Heart left ventricle (tissue), 16 donors: ENCODE measurements around the gene PIGN. TPM values are rescaled to one million over a fixed set of nuclear protein-coding genes. Genes with fewer than 3 reads are reported as not detected.
"Not testable (repeated sequence)": the region's sequence is repeated elsewhere in the genome, so short reads cannot be mapped to it uniquely, and the experiment has no call there.

Source experiments
- ATAC-seq, 4 donors: fragments of 200-7000 bp; cut with Tn5 transposase; one replicate each; pipeline ENCODE4 v1.9.1; 2020 to 2022; ENCODE audit warnings: moderate library complexity in 4 of 4, mild to moderate bottlenecking in 3 of 4, moderate number of reproducible peaks in 1 of 4
- DNase-seq, 5 donors: peaks; one replicate each; pipeline ENCODE4 v3.0.0-alpha.2; 2020
- H3K27ac ChIP-seq, 12 donors: fragments of 200-600 bp; sonication (generic) in 4 of 12; one replicate each; pipeline versions ENCODE4 v1.5.0 to v1.8.0; 2016 to 2022; ENCODE audit warnings: mild to moderate bottlenecking in 2 of 12
- H3K27me3 ChIP-seq, 9 donors: fragments of 200-600 bp; sonication (generic) in 2 of 9; one replicate each; pipeline versions ENCODE4 v1.5.1 to v1.8.0; 2016 to 2022; ENCODE audit warnings: mild to moderate bottlenecking in 3 of 9
- H3K36me3 ChIP-seq, 9 donors: fragments of 200-600 bp; sonication (generic) in 2 of 9; one replicate each; pipeline versions ENCODE4 v1.5.0 to v1.8.0; 2018 to 2022; ENCODE audit warnings: mild to moderate bottlenecking in 2 of 9
- H3K4me1 ChIP-seq, 12 donors: fragments of 200-600 bp; sonication (generic) in 4 of 12; one replicate each; pipeline versions ENCODE4 v1.5.0 to v1.8.0; 2016 to 2022; ENCODE audit warnings: mild to moderate bottlenecking in 3 of 12
- H3K4me3 ChIP-seq, 12 donors: fragments of 200-600 bp; sonication (generic) in 4 of 12; one replicate each; pipeline versions ENCODE4 v1.5.0 to v1.8.0; 2017 to 2022; ENCODE audit warnings: mild to moderate bottlenecking in 9 of 12, moderate library complexity in 4 of 12
- H3K9me3 ChIP-seq, 12 donors: fragments of 200-600 bp; sonication (generic) in 4 of 12; one replicate each; pipeline versions ENCODE4 v1.5.0 to v1.8.0; 2016 to 2022; ENCODE audit warnings: mild to moderate bottlenecking in 1 of 12
- POLR2A ChIP-seq, 2 donors: fragments of 450-650 bp; IDR thresholded peaks; one replicate each; pipeline ENCODE4 v1.6.1; 2017; ENCODE audit warnings: antibody characterized with exemption in 2 of 2, mild to moderate bottlenecking in 2 of 2, moderate library complexity in 2 of 2
- WGBS, 4 donors: extraction: QIAGEN DNeasy Blood & Tissue Kit in 2 of 4; methylation state at CpG; one replicate each; pipeline versions ENCODE4 v1.1.5 to v1.1.7; 2013 to 2018; 5-methylcytosine and 5-hydroxymethylcytosine counted together
- intact Hi-C, 10 donors: fragments of 100-400 bp; cut with DNase I; formaldehyde crosslinking; loops; one replicate each; pipeline versions ENCODE4 v1.11.1 to v1.14.2; 2022
- polyA plus RNA-seq, 2 donors: library from polyadenylated mRNA; stranded (reverse); fragments of 200-250 nt; gene quantifications; one replicate each; pipeline ENCODE4 v1.2.3, GENCODE V29; 2013
- total RNA-seq, 9 donors: library from RNA; depleted of rRNA in 2 of 9; stranded (reverse); fragments of >200 nt in 2 of 9; fragmentation: NEBNext Ultra II Directional in 3 of 9; extraction: Animal tissue kit (Norgen Biotek cat#: 25700) in 3 of 9; gene quantifications; one replicate each; pipeline versions ENCODE4 v1.1.0 to v1.2.4, GENCODE V29; 2016 to 2023
- TF ChIP-seq, protein P1 (sequence below), 12 donors: fragments of 200-600 bp; sonication (generic) in 4 of 12; IDR thresholded peaks; one replicate each; pipeline versions ENCODE4 v1.5.0 to v1.8.0; 2018 to 2022; ENCODE audit warnings: antibody characterized with exemption in 12 of 12, mild to moderate bottlenecking in 5 of 12
- donor health status: ischemic (EF 13 %, LVEDD 7.1; RV severe dilation, severe dysfunction).
- donor health status: healthy with polysubstance abuse.
- donor health status: DM: no; HTN: yes; CAD: no.
- donor health status: DM: no; HTN: no; CAD: no.
- donor health status: ischemic (EF 25% LVEDD 6.9; RV normal size, moderate dysfunction).
- donor health status: ischemic (EF 25% LVEDD 5.7; RV mildly dilated, moderate dysfunction).
- donor health status: healthy.
- donor health status: DM: yes; HTN: yes; CAD: no.
- donor health status: ischemic (EF 35%, LVEDD 5.7; RV mildly dilated, moderate dysfunction).
- donor health status: nonischemic (EF 11% LVEDD 7.7; RV severe dilation, severe dysfunction).
- donor health status: DM: yes; HTN: yes; CAD: no.
- donor health status: PGD.
- donor health status: ischemic (EF 29% LVEDD 5.4; RV normal size, mild dysfunction).
- donor health status: nonischemic (EF 23%, LVEDD 6.1; RV moderate dilation, normal function).

Gene PIGN
- total and polyA plus RNA-seq, 11 donors, result 4.3 to 29.6 (median 20.7) TPM

- DNase-seq (no peak), ATAC-seq (no peak)
- H3K27ac ChIP-seq, result no peak overlapping the region
- peaks cover 0 to 3% (median 0%) of the 10 kb centered on the region in 9 donors for H3K36me3 ChIP-seq
- TF ChIP-seq POLR2A (IDR thresholded peaks at IDR 0.05), result no peak
- TF ChIP-seq, protein P1, sequence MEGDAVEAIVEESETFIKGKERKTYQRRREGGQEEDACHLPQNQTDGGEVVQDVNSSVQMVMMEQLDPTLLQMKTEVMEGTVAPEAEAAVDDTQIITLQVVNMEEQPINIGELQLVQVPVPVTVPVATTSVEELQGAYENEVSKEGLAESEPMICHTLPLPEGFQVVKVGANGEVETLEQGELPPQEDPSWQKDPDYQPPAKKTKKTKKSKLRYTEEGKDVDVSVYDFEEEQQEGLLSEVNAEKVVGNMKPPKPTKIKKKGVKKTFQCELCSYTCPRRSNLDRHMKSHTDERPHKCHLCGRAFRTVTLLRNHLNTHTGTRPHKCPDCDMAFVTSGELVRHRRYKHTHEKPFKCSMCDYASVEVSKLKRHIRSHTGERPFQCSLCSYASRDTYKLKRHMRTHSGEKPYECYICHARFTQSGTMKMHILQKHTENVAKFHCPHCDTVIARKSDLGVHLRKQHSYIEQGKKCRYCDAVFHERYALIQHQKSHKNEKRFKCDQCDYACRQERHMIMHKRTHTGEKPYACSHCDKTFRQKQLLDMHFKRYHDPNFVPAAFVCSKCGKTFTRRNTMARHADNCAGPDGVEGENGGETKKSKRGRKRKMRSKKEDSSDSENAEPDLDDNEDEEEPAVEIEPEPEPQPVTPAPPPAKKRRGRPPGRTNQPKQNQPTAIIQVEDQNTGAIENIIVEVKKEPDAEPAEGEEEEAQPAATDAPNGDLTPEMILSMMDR (IDR thresholded peaks at IDR 0.05), result no peak
- no peak overlapping the region for H3K4me3 ChIP-seq
- intact Hi-C loops, result no loop called here
- H3K9me3 ChIP-seq, result no peaks in the 10 kb centered on the region
- no peaks in the 10 kb centered on the region for H3K27me3 ChIP-seq
- 88 to 94% (median 89%) methylated on average over 3 of the region's 3 CpGs for WGBS, 4 donors
- H3K4me1 ChIP-seq, result peaks cover 0 to 12% (median 0%) of the 10 kb centered on the region in 12 donors
Measured at GRCh38 chr18:62175521-62175920, 11.3 kb downstream of the PIGN start.

DNA sequence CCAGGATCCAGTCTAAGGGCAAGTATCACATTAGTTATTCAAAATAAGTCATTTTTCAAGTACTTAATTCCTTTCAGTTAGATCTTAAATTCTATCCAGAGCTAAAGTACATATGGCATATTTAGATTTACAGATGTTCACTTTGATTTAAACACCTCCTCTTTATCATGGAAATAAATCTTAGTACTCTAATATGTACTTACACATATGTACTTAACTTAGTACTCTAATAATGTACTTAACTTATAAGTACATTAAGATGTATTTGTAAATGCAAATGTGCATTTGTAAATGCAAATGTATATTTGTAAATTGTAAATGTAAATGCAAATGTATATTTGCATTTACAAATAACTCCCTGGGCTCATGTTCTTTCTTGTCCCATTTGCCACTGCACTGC lies 14.6 kb downstream of the PIGN start:
- Histone ChIP-seq H3K36me3 (no peaks in the 10 kb centered on the region), H3K27ac (no peak overlapping the region), H3K4me3 (no peak overlapping the region), H3K4me1 (peaks cover 0 to 6% (median 0%) of the 10 kb centered on the region in 12 donors), H3K27me3 (no peaks in the 10 kb centered on the region), H3K9me3 (no peaks in the 10 kb centered on the region)
- TF ChIP-seq POLR2A (IDR thresholded peaks at IDR 0.05), result no peak
- TF ChIP-seq, protein P1 (IDR thresholded peaks at IDR 0.05), result no peak
- intact Hi-C loops, result no loop called here
- no peak for ATAC-seq
- no peak for DNase-seq

DNA sequence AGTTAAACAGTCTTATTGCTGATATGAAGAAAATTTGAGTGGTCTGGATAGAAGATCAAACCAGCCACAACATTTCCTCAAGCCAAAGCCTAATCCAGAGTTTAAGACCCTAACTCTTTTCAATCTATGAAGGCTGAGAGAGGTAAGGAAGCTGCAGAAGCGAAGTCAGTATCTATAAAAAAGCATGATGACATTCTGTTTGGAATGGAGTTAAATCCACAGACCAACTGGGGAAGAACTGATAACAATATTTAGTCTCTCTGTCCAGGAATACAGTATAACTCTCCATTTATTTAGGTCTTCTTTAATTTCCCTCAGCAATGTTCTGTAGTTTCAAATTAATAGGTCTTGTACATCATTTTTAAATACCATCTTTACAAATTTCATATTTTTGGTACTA lies 16.0 kb downstream of the PIGN start:
- H3K4me1 ChIP-seq, result peaks cover 0 to 6% (median 0%) of the 10 kb centered on the region in 12 donors
- DNase-seq, result no peak
- WGBS, 4 donors, result 39 to 81% (median 65%) methylated on average over 1 of the region's 1 CpG
- H3K27me3 ChIP-seq, result no peaks in the 10 kb centered on the region
- H3K9me3 ChIP-seq, result peaks cover 0 to 4% (median 0%) of the 10 kb centered on the region in 12 donors
- H3K4me3 ChIP-seq, result no peak overlapping the region
- H3K27ac ChIP-seq, result no peak overlapping the region
- no peaks in the 10 kb centered on the region for H3K36me3 ChIP-seq
- intact Hi-C loops, result no loop called here
- no peak for ATAC-seq
- TF ChIP-seq, protein P1 (IDR thresholded peaks at IDR 0.05), result no peak
- no peak for TF ChIP-seq POLR2A (IDR thresholded peaks at IDR 0.05)

DNA sequence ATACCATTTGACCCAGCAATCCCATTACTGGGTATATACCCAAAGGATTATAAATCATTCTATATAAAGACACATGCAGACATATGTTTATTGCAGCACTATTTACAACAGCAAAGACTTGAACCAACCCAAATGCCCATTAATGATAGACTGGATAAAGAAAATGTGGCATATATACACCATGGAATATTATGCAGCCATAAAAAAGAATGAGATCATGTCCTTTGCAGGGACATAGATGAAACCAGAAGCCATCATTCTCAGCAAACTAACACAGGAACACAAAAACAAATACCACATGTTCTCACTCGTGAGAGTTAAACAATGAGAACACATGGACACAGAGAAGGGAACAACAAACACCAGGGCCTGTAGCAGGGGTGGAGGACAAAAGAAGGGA lies 20.3 kb downstream of the PIGN start:
- H3K27ac ChIP-seq, H3K4me1 ChIP-seq, H3K27me3 ChIP-seq, H3K36me3 ChIP-seq, H3K9me3 ChIP-seq, intact Hi-C loops, H3K4me3 ChIP-seq, ATAC-seq, DNase-seq: not testable (repeated sequence)
- 84 to 97% (median 94%) methylated on average over 1 of the region's 1 CpG for WGBS, 4 donors

GRCh38 chr18:62165583-62165982 lies 21.3 kb downstream of the PIGN start:
- peaks cover 0 to 8% (median 5%) of the 10 kb centered on the region in 9 donors for H3K36me3 ChIP-seq
- H3K4me3 ChIP-seq, result no peak overlapping the region
- H3K4me1 ChIP-seq, result peaks cover 0 to 3% (median 0%) of the 10 kb centered on the region in 12 donors
- no peak overlapping the region for H3K27ac ChIP-seq
- no peak for ATAC-seq
- 93 to 98% (median 96%) methylated on average over 3 of the region's 3 CpGs for WGBS, 4 donors
- peaks cover 0 to 4% (median 0%) of the 10 kb centered on the region in 12 donors for H3K9me3 ChIP-seq
- H3K27me3 ChIP-seq, result no peaks in the 10 kb centered on the region
- no peak for TF ChIP-seq POLR2A (IDR thresholded peaks at IDR 0.05)
- TF ChIP-seq, protein P1 (IDR thresholded peaks at IDR 0.05), result no peak
- no peak for DNase-seq
- intact Hi-C loops, result no loop called here
